GM13977 (cell line): Measurements from ENCODE around the gene RAB6B.

ENCODE experiments used
- DNase-seq: peaks from one replicate; pipeline ENCODE4 v3.0.0; 2012; ENCODE audit warnings: low spot score
- CTCF ChIP-seq: IDR thresholded peaks from 2 replicates; pipeline ENCODE4 v1.5.1; 2012; ENCODE audit warnings: mild to moderate bottlenecking, control low read depth; ENCODE audit not compliant: insufficient read depth; ENCODE audit errors: extremely low read depth, missing control alignments
- in situ Hi-C: fragments of 300-500 bp; cut with MboI; formaldehyde crosslinking; loops from one replicate; pipeline ENCODE4 v1.12.0; 2022; ENCODE audit warnings: low sequenced_read_pairs, low pct_unique_long_range_greater_than_20kb, mixed read lengths, inconsistent platforms; ENCODE audit not compliant: unreplicated experiment

The RAB6B gene

GRCh38 chr3:133887074-133887802 is 8.4 kb downstream of the RAB6B start:
- in situ Hi-C loops, result no loop called here
- DNase-seq, result no peak
- TF ChIP-seq CTCF, result no peak

- DNase-seq, result no peak
- in situ Hi-C loops, result no loop called here
- TF ChIP-seq CTCF, result no peak
Measured at GRCh38 chr3:133886031-133886722, 9.5 kb downstream of the RAB6B start.

- no peak for TF ChIP-seq CTCF
- no peak for DNase-seq
- in situ Hi-C loops, result no loop called here
Measured at GRCh38 chr3:133884887-133885711, 10.6 kb downstream of the RAB6B start.

GRCh38 chr3:133884054-133884886 is 11.4 kb downstream of the RAB6B start:
- in situ Hi-C loops, result no loop called here
- DNase-seq, result no peak
- TF ChIP-seq CTCF, result no peak

- in situ Hi-C loops, result no loop called here
- DNase-seq, result no peak
- TF ChIP-seq CTCF, result no peak
Measured at GRCh38 chr3:133883641-133884040, 12.0 kb downstream of the RAB6B start.
